NCI-H1092 treated with DMSO at 0.1 percent for 48 hours (cell line): ENCODE results near the gene GPX4.

ENCODE experiments used
- DNase-seq: peaks from one replicate; lab custom pipeline; 2025; lab: John Stamatoyannopoulos, UW

GPX4 gene

DNA sequence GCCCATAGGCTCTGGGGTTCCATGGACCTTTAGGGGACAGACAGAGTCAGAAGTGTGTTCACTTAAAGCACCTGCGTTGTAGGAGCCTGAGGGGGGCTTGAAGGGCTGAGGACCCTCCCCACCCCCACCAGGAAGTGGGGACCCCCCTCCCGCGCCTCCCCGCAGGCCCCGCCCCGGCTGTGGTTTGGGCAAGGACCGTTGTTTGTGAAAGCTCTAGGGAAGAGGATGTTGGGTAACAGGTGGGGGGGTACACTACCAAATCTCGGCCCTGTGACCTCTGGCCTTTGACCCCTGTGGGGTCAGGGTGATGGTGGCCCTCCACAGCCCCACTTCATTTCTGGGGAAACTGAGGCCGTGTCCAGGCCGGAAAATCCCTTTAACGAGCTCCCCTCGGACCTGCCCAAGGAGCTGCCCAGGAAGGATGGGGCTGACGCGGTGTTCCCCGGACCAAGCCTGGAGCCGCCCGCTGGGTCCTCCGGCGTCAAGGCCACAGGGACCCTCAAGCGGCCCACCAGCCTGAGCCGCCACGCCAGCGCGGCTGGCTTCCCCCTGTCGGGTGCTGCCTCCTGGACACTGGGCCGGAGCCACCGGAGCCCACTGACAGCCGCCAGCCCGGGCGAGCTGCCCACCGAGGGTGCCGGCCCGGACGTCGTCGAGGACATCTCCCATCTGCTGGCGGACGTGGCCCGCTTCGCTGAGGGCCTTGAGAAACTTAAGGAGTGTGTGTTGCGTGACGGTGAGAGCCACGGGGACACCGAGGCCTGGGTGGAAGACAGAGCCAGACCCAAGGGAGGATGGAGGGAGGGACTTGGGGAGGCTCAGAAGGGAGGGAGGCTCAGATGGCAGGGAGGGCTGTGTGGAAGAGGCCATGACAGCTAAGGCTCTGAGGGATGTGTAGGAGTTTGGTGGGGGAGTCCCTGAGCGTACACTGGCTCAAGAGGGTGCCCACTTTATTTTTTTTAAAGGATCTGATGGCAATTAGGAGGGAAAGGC lies 35.5 kb upstream of the GPX4 start:
- no peak for DNase-seq

DNA sequence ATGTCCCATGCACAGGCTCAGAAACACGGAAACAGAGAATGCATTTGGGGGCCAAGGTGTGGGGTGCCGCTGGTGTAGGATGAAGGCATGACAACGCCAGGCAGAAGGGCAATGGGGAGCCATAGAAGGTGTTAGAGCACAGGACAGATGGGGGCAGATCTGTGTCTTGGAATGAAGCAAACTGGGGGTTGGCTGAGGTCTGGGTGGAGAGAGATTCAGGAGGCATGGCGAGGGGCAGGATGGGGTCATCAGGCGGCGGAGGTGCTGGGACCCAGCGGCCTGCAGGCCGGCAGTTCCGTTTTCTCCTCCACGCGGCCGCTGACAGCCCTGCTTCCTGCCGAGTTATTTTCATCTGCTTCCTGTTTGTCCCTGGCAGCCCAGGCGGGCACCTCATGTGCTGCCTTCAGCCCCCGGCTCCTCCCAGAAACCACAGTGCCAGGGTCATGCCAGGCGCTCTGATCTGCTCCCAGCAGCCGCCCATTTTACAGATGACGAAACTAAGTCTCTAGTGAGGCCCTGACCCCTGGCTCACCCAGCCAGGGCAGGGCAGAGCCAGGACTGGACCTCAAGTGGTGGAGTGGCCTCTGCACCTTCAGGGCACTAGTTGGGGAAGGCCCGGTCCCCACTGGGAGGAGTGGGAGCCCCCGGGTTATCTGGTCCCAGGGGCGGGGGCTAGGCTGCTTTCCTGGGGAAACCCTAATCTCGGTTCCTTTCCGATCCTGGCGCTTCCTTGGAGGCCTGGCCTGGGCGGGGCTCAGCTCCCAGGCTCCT lies 34.6 kb upstream of the GPX4 start:
- no peak for DNase-seq

DNA sequence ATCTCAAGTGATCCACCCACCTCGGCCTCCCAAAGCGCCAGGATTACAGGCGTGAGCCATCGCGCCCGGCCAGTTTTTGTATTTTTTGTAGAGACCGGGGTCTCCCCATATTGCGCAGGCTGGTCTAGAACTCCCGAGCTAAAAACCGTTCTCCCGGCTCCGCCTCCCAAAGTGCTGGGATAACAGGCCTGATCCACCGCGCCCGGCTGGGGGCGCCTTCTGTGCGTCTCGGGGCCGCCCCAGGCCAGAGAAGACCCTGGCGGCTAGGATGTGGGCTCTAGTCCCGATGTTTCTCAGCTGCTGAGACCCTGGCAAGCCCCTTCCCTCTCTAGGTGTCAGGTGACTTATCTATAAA lies 33.2 kb upstream of the GPX4 start:
- no peak for DNase-seq

- no peak for DNase-seq
Observed at GRCh38 chr19:1070931-1071791, 32.6 kb upstream of the GPX4 start.

DNA sequence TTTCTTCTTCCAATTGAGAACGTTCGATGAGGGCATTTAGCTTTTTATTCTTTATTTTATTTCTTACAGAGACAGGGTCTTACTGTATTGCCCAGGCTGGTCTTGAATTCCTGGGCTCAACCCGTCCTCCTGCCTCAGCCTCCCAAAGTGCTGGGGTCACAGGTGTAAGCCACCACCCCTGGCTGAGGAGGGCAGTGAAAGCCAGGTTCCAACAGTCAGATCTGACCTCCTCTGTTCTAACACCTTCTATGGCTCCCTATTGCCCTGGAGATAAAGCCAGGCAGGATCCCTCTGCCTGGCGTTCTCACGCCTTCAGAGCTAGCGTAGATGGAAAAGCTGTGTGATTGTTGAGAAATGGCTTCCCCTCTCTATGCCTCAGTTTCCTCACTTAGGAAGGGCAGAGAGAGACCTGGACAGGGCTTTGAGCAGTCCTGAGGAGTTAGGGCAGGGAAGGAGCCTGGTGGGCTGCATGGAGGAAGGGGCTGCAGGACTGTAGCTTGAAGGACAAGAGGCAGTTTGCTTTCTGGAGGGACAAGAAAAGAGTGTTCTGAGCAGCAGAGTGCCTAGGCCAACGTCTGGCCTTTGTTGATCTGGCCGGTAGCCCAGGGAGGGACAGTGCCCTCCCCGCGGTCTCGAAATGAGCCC lies 31.3 kb upstream of the GPX4 start:
- DNase-seq: no peak

DNA sequence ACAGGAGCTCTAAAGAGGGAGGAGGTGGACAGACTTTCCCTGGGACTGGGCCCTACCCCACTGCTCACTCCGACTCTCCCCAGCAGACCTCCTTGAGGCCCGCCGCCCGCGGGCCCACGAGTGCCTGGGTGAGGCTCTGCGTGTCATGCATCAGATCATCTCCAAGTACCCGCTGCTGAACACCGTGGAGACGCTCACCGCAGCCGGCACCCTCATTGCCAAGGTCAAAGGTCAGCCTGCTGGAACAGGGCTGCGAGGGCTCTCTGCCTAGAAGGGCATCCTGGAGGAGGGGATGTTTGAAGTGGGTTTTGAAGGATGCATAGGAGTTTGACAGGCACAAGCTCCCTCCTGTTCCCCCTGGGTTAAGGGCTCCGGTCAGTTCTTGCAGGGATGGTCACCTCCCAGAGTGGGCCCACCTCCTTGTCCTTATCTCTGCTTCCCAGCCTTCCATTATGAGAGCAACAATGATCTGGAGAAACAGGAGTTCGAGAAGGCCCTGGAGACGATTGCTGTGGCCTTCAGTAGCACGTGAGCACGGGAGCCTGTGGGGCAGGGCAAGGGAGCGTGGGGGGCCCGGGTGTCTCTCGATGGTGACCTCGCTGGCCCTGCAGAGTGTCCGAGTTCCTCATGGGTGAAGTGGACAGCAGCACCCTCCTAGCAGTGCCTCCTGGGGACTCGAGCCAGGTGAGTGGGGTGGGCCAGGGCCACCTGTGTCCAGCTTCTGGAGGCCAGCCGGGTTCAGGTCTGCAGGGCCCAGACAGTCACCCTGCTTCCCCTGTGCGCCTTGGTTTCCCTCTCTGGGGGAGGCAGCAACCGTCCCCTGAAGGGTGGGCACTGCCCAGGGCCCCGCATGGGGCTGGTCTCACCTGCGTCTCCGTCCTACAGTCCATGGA lies 30.5 kb upstream of the GPX4 start:
- no peak for DNase-seq

DNA sequence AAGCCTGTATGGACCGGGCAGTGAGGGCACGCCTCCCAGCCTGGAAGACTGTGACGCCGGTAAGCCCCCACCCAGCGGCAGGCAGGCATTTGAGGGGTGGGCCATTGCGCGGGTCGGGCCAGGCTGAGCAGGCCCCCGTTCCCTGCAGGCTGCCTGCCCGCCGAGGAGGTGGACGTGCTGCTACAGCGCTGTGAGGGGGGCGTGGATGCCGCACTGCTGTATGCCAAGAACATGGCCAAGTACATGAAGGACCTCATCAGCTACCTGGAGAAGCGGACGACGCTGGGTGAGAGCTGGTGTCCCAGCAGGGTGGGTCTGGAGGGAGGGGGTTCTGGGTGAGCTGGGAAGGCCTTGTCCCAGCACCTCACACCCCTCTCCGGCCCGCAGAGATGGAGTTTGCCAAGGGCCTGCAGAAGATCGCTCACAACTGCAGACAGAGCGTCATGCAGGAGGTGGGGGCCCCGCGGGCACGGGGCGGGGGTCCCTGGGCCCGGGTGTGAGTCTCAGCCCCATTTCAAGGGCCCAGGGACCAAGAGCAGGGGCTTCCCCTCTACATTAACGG lies 29.8 kb upstream of the GPX4 start:
- DNase-seq: no peak

DNA sequence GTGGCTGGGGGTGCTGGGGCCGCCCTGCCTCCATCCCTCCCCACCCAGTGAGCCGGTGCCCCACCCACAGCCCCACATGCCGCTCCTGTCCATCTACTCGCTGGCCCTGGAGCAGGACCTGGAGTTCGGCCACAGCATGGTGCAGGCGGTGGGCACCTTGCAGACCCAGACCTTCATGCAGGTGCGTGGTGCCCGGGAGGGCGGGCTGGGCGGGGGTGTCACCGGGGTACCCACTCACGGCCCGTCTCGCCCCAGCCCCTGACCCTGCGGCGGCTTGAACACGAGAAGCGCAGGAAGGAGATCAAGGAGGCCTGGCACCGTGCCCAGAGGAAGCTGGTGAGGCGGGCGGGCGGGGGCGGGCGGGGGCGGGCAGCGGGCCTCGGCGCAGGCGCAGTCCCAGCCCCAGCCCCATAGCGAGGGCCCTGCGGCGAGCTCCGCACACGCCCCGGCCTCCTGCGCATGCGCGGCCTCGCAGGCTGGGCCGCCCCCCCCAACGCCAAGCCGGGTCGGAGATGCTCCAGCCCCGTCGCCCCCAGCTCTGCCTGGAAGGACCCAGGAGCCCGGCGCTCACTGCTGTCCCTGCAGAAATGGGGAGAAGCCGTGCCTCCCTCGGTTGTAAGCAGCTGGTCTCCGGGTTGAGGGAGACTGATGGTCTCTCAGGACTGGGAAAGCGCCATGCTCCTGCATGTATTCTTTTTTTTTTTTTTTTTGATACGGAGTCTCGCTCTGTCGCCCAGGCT lies 29.1 kb upstream of the GPX4 start:
- DNase-seq: peak; percentile 84

- no peak for DNase-seq
Observed at GRCh38 chr19:1076046-1076386, 27.8 kb upstream of the GPX4 start.

GRCh38 chr19:1076951-1077350 lies 26.8 kb upstream of the GPX4 start:
- DNase-seq: no peak

GRCh38 chr19:1079566-1080111 lies 24.2 kb upstream of the GPX4 start:
- no peak for DNase-seq

- DNase-seq: no peak
Observed at GRCh38 chr19:1080360-1081161, 23.2 kb upstream of the GPX4 start.

DNA sequence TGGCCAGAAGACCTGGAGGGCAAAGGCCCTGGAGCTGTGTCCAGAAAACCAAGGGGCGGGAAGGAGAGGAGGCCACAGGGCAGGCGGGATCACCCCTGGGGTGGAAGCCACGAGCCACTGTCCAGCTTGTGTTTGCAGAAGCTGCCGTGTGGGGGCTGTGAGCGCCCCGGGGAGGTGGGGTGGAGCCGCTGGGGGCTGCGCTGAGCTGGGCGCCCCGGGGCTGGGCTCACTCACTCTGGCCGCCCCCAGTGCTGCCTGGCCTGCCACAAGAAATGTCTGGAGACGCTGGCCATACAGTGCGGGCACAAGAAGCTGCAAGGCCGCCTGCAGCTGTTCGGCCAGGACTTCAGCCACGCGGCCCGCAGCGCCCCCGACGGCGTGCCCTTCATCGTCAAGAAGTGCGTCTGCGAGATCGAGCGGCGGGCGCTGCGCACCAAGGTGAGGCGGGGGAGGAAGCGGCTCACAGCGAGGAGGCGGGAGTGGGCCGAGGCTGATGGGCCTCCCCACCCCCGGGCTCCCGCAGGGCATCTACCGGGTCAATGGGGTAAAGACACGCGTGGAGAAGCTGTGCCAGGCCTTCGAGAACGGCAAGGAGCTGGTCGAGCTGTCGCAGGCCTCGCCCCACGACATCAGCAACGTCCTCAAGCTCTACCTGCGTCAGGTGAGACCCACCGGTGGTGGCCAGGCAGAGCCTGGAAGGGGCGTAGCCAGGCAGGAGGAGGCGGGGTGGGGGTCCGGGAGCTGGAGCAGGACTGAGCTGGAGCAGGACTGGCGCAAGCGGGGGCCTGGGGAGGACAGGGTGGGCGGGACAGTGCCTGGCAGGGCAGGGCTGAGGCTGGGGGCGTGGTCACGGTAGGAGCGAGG lies 22.3 kb upstream of the GPX4 start:
- DNase-seq: peak; percentile 18

DNA sequence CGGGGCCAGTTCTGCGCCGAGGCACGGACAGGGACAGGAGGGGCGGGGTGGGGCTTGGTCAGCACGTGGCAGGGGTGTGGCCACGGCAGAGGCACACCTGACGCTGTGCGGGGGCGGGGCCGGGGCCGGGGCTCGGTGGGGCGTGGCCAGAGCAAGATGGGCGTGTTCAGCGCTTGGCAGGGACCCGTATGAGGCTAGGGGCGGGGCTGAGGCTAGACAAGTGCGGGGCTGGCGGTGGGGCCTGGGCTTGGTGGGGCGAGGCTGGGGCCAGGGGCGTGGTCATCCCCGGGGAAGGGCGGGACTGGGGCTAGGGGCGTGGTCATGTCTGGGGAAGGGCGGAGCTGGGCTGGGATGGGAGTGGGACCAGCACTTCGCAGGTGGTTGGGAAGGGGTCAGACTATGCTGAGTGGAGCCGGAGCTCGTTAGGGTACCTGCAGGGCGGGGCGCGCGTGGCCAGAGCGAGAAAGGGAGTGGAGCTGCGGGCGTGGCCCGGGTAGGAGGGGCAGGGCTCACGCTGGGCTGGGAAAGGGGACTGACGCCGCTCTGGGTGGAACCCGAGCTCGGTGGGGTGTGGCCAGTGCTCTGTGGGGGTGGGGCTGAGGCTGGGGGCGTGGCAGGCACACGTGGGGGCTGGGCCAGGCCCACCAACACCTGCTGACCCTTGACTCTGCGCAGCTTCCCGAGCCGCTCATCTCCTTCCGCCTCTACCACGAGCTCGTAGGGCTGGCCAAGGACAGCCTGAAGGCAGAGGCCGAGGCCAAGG lies 21.4 kb upstream of the GPX4 start:
- DNase-seq: peak; percentile 54

DNA sequence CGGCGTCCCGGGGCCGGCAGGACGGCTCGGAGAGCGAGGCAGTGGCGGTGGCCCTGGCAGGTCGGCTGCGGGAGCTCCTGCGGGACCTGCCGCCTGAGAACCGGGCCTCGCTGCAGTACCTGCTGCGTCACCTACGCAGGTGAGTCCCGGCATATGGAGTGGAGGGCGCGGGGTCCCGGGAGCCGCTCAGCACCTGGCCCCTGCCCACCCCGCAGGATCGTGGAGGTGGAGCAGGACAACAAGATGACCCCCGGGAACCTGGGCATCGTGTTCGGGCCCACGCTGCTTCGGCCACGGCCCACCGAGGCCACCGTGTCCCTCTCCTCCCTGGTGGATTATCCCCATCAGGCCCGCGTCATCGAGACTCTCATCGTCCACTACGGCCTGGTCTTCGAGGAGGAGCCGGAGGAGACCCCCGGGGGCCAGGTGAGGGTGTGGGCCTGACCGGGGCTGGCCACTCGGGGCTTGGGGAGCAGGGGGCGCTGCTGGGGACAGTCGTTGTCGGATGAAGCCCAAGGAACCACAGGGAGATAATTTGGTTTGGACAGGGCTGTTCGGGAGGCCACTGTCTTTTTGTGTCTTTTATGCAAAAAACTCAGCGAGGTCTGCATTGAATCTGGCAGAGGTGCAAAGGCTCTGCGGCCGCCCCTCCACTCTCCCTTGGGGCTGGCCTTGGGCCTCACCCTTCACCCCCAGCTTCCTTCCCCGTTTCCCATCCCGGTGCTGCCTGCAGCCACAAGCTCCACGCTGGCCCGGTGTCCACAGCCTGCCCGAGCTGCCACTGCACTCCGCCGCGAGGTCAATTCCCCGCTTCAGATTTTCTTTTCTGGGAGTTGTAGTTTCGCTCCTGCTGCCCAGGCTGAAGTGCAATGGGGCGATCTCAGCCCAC lies 20.6 kb upstream of the GPX4 start:
- no peak for DNase-seq
